ENCODE measurements around the gene KRT13.

KRT13 gene

GRCh38 chr17:41492351-41492750, 13.1 kb downstream of the KRT13 start:
- DNase-seq = no peak

GRCh38 chr17:41491476-41491875, 13.9 kb downstream of the KRT13 start:
- no peak for DNase-seq

GRCh38 chr17:41490000-41490990, 15.1 kb downstream of the KRT13 start:
- DNase-seq = no peak

DNA sequence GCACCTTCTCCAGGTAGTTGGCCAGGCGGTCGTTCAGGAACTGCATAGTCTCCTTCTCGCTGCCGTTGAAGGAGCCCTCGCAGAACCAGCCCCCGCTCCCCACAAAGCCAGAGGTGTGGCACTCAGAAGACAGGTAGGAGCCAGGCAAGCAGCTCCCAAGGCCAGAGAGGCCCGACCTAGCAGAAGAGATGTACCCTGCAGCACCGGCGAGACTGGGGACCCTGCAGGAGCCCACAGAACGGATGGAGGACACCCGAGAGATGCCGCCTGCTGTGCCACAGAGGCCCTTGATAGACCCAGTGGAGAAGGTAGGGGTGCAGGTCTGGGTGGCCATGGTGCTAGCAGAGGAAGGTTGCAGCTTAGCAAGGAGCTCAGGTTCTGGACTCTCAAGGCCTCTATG, 15.9 kb downstream of the KRT13 start, which contains the start of gene KRT36:
TSS of gene KRT36 (minus strand) at position 380 of the 400 bp plus-strand sequence. CDS start at position 334, 46 bp downstream.
- DNase-seq = no peak

DNA sequence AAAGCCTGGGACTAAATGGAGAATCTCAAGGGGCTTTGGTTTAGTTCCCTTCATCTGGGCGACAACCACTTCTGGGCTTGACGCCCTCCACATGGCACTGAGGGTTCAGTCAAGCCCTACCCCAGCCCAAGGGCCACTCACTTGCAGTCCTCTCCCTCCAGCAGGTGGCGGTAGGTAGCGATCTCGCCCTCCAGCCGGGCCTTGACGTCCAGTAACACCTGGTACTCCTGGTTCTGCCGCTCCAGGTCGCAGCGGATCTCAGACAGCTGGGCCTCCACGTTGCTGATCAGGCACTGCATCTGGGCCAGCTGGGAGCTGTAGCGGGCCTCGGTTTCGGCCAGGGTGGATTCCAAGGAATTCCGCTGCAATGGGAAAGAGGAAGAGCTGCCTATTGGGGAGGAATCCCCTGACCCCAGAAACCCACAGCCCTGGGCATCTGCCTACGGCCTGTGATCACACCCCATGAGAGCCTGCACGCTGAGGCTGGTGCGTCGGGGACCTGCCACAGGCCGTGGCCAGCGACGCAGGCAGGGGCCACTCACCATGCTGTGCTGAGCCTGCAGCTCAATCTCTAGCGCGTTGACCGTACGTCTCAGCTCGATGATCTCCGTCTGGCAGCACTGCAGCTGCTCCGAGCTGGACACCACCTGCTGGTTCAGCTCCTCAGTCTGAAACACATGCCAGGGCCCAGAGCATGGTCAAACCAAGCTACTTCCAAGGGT, 18.4 kb downstream of the KRT13 start:
- DNase-seq = peak in 1 of 5 experiments; percentile 16

DNA sequence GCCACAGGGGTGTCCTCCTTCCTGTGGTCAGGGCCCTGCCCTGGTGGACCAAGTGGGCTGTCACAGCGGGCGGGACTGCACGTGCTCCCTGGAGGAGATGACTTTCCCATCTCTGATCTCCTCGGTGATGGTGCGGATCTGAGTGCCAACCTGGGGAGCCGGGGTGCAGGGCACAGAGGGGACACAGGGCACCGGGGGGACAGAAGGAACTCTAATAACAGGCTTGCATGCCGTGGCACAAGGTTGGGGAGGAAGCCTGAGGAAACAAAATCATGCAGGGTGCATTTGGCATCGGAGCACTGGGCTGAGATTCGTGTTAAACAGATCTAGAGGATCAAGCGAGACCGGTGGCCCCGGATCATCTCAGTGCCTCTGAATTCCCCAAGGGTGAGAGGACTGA, 19.1 kb downstream of the KRT13 start:
- no peak for DNase-seq

DNA sequence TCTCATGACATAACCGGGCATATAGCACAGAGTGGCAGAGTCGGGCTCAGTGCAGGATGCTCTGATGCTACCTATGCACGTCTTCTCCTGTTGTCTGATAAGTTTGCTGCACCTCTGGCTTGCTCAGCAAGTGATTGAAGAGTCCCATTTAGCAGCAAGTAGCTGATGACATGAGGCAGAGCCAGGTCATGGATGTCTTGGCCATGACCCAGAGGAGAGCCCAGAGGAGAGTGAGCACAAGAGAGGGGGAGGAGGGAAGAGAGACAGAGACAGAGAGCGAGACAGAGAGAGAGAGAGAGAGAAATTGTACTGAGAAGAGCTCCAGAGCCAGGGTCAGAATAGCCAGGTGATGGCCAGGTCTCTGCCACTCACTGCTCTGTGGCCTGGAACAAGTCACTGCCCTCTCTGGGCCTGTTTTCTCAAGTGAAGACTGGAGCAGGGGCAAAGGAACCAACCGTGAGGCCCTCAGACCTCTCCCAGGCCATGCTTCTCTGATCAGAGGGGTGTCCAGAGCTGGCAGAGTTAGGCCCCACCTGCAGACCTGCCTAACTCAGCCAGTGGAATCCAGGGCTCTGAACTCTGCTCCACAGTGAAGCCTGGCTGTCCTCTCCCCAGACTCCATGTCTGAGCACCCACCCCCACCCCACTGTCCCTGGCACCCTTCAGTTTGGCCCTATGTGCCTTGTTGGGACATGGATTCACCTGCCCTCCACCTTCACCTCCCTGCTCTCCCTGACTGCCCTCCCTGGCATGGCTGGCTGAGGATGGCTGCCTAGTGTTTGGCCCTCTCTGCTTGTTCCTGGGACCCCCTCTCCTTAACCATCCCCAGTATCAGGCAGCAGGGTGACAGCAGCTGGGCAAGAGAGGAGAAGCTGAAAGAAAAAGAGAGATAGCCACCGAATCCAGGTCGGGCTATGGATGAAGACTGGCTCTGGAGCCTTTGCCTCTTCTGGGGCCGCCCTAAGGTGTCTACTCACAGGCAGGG, 20.2 kb downstream of the KRT13 start:
- no peak for DNase-seq

DNA sequence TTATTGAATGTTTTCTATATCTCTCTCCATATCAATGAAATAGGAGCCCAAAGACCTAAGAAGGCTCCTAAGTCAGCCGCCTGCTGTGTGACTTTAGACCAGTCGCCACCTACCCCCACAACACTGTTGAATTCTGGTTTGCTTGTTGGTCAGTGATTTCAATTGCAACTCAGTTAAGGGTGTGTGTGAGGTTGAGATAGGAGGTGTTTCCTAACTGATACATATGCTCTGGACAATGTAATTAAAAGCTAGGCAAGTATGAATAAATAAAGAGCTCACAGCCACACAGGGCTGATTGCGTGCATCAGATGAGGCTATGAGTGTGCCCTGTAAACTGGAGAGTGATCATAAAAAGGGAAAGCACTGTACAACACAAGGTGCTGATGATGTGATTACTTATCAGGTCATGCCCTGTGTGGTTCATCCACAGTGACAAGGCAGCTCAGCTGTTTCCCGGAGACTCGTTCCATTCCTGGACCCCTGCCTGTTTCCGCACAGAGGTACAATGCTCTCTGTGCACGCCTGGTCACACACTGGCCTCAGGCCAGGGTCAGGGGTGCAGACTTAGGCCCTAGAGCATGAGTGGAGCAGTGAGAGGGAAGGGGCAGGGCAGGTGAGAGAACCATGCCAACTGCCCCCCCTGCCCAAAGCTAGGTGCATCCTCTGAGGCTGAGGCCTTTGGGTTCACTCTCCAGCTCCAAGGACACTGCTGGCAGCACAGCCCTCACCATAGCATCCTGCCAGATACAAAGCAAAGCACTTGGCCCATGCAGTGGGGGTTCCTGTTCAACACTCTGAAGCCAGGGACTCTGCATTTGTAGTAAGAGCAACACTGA, 21.2 kb downstream of the KRT13 start:
- no peak for DNase-seq

- DNase-seq = no peak
Measured at GRCh38 chr17:41483531-41483930, 21.9 kb downstream of the KRT13 start.

DNA sequence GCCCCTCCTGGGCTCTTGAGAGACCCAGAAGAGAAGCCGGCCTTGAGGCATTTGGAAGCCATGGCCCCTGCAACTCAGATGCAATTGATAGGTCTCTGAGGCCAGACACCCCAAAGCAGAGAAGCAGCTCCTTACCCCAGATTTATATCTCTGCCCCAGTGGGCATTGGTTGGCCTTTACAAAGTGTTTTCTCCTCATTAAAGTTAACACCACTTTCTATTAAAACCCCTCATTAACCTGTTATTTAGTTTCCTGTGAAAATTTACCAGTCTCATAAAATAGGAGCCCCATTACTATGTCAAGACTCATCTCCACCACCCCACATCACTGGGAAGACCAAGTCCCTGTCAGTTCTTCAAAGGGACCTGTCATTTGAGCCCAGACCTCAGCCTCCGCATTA, 24.4 kb downstream of the KRT13 start, which contains the start of gene KRT35:
TSS of gene KRT35 (minus strand) at position 116 of the 400 bp plus-strand sequence. CDS start at position 62, 54 bp downstream.
- DNase-seq = no peak

DNA sequence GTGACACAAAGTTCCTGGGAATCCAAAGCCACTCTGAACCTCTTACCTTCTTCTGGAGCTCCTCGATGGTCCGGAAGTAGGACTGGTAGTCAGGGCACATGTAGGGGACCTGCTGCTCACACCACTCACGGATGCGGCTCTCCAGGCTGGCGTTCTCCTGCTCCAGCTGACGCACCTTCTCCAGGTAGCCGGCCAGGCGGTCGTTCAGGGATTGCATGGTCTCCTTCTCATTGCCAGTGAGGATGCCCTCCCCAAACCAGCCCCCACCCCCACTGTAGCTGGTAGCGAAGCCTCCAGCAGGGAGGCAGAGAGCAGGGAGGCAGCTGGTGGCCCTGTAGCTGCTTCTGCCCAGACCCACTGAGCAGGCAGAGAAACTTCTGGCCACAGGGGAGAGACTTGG, 24.8 kb downstream of the KRT13 start:
- no peak for DNase-seq

DNA sequence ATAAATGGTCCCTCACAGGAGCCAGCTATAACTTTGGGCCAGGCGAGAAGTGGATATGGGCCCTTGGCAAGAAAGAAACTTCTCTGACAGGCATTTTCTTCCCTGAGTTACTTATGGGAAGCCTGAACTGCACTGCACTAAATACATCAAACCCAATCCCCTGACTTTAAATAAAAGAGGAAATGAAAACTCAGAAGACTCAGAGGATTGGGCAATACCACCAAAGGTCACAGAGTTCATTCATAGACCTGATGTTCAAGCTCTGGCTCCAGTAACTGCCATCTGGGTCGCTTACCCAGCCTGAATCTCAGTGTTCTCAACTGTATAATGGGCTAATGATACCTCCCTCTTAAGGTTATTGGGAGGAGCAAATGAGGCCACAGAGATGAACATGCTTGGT, 25.3 kb downstream of the KRT13 start:
- DNase-seq = no peak

GRCh38 chr17:41478237-41478636, 27.2 kb downstream of the KRT13 start:
- no peak for DNase-seq

GRCh38 chr17:41476866-41477815, 28.3 kb downstream of the KRT13 start:
- no peak for DNase-seq

DNA sequence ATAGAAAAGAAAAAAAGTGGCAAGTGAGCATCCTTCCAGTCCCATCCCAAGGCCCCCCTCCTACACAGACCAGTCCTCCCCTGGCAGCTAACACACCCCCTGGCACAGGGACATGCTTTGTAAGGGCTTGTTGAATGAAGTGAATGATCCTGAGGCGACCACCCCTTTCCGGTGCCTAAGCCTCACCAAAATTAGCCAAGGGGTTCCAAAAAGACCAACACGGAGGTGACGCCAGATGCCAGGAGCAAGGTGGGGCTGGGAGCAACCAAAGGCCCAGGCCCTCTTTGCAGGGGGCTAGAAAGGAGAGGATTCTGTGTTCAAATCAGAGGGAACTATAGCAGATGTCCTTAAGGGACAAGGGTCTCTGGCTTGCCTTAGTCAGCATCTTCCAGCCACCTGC, 30.0 kb downstream of the KRT13 start:
- DNase-seq = no peak

DNA sequence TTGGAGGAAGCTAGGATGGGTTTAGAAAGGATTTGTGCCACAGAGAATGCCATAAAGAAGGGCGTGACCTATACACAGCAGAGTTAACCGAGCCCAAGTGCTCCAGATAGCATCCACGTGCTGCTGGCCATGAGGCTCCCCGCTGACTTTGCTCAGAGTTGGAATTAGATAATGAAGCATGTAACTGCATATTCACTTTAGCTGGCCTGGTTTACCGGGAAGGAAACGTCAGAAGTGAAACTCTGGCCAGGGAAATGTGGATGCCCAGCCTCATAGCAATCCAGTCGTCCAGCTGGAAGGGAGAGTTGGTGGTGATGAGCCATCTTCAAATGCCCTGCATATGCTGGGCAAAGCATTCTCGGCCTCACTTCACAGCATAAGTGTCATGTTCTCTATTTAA, 30.5 kb downstream of the KRT13 start:
- no peak for DNase-seq

- no peak for DNase-seq
Measured at GRCh38 chr17:41468346-41468745, 37.1 kb downstream of the KRT13 start.

GRCh38 chr17:41467561-41467960, 37.9 kb downstream of the KRT13 start:
- no peak for DNase-seq

- no peak for DNase-seq
Measured at GRCh38 chr17:41466988-41467387, 38.4 kb downstream of the KRT13 start, which contains the start of gene KRT32. KRT32 (minus strand) TSS chr17:41467386; CDS start chr17:41467325, 61 bp downstream.

DNA sequence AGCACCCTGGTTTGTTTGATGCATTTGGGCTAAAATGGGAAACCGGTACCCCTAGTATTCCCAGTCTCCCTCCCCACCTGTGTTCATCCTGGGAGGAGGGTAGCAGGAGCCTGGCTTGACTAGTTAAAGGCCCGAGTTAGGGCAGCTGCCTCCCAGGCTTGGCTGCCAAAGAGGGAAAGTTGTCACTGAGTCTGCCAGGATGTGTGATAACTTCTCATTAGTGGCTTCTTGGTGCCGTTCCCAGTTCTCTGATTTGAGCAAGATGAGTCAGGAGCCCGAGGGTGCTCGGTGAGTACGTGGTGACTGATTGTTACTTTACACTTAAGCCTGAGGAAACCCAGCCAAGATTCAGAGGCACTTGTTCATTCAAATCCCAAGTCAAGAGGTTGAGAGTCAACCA, 40.7 kb downstream of the KRT13 start:
- DNase-seq = no peak

All from T-helper 2 cell (primary cell).